GM04504 (cell line): ENCODE measurements around the gene USP1.

Experiments used
- DNase-seq: peaks from one replicate; pipeline ENCODE4 v3.0.0-alpha.2; 2012; ENCODE audit warnings: low read depth

USP1 gene

GRCh38 chr1:62487956-62488355 lies 51.1 kb downstream of the USP1 start:
- DNase-seq: no peak

DNA sequence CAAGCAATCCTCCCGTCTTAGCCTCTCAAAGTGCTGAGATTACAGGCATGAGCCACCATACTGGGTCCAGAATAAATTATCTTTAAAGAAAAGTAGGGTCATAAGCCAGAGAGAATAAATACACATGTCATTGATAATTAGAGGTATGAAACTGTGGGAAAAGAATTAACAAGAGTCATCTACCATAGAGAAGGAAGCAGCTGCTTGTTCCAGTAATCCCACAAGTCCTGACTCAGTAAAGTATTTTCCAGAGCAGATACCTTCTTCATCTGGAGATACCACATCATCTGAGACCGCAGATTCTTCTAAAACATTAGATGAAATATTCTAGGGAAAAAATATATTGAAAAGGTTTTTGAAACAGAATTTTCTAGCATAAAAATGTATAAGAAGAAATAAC lies 55.7 kb downstream of the USP1 start:
- DNase-seq: no peak

DNA sequence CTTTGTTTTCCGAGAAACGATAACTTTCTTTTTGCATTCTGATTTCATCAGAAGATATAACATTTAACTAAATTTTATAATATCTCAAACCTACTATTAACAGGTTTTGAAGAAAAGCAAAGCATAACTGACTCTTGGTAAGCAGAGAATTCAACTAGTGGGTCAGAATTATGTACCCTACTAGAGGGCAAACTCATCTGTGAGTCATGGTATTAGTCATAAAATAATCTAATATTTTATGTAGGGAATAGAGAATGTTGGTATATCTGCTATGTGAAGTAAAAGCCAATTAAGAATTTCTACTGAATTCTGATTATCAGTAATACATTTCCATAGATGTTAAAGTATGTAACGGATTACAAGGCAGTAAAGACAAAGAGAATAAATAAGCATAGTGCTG lies 56.8 kb downstream of the USP1 start:
- no peak for DNase-seq

- DNase-seq: no peak
These were observed 57.3 kb downstream of the USP1 start for GRCh38 chr1:62494137-62494536.

DNA sequence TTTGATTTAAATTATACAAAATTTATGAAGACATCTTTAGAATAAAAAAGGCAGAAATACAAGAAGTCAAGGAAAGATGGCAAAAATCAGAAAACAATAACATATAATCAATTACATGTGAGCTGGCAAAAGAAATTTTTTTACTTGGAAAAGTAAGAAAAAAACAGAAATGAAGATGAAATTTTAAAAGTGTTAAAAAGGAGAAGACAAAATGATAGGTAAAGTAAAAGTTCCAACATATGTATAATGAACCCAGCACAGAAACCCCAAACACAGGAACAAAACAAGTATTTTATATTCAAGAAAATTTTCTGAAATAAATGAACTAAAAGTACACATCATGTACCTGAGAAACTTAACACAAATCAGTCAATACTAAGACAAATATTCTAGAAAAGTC lies 63.4 kb downstream of the USP1 start:
- DNase-seq: no peak
